ENCODE results near the gene ITGAD. TPM values are rescaled to one million over a fixed set of nuclear protein-coding genes. Genes with fewer than 3 reads are reported as not detected.
A peak's percentile ranks its signal among the peaks of the same experiment; 100 is the strongest.
"Not testable (repeated sequence)": the region's sequence is repeated elsewhere in the genome, so short reads cannot be mapped to it uniquely, and the experiment has no call there.

Gene ITGAD
- total RNA-seq, 1 experiment from 2014 or later: not detected

DNA sequence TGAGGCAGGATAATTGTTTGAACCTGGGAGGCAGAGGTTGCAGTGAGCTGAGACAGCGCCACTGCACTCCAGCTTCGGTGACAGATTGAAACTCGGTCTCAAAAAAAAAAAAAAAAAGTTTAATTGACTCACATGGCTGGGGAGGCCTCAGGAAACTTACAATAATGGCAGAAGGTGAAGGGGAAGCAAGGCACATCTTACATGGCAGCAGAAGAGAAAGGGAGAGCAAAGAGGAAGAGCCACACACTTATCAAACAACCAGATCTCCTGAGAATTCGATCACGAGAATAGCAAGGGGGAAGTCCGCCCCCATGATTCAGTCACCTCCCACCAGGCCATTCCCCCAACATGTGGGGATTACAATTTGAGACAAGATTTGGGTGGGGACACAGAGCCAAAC is 52.8 kb downstream of the ITGAD start:
- H3K4me1 ChIP-seq; DNase-seq; H3K4me3 ChIP-seq; H3K27ac ChIP-seq; H3K9me3 ChIP-seq (replicated peaks); H3K27me3 ChIP-seq; H3K36me3 ChIP-seq: not testable (repeated sequence)

DNA sequence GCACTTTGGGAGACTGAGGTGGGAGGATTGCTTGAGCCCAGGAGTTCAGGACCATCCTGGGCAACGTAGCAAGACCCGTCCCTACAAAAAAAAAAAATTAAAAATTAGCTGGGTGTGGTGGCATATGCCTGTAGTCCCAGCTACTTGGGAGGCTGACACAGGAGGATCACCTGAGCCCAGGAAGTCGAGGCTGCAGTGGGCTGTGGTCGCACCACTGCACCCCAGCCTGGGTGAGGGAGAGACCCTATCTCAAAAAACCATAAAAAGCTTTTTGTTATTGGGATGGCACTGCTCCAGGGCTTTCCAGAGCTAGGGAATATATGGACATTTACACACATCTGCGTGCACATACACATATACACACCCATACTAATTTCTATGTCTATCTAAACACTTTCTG is 58.1 kb downstream of the ITGAD start:
- Histone ChIP-seq H3K4me3 (no peak overlapping the region), H3K9me3 (replicated peaks) (no peaks in the 10 kb centered on the region), H3K36me3 (no peaks in the 10 kb centered on the region), H3K27ac (no peak overlapping the region), H3K4me1 (no peaks in the 10 kb centered on the region), H3K27me3 (no peaks in the 10 kb centered on the region)
- DNase-seq: no peak

DNA sequence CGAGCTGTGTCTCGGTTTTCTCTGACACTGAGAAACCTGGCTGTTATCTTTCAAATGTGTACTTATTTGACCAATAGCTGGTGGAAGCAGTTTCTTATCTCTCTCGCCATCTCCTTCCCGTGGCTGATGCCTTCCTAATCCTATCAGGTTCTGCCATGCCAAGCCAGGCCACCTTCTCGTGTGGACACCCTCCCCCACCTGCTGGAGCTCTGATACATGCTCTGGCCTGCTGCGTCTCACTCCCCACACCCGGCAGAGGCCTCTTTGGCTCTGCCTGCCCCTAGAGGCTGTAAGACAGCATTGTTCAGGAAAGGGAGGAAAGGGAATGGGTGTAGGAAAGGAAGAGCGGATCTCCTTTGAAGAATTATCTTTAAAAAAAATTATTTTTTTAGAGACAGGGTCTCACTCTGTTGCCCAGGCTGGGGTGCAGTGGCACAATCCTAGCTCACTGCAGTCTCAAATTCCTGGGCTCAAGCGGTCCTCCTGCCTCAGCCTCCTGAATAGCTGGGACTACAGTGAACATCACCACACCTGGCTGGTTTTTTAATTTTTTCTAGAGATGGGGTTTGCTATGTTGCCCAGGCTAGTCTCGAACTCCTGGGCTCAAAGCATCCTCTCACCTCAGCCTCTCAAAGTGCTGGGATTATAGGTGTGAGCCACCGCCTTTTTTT is 58.7 kb downstream of the ITGAD start:
- H3K36me3 ChIP-seq: no peaks in the 10 kb centered on the region
- no peaks in the 10 kb centered on the region for H3K4me1 ChIP-seq
- no peak overlapping the region for H3K4me3 ChIP-seq
- no peaks in the 10 kb centered on the region for H3K9me3 ChIP-seq (replicated peaks)
- no peaks in the 10 kb centered on the region for H3K27me3 ChIP-seq
- peak; percentile 47 to 61 for DNase-seq
- no peak overlapping the region for H3K27ac ChIP-seq

DNA sequence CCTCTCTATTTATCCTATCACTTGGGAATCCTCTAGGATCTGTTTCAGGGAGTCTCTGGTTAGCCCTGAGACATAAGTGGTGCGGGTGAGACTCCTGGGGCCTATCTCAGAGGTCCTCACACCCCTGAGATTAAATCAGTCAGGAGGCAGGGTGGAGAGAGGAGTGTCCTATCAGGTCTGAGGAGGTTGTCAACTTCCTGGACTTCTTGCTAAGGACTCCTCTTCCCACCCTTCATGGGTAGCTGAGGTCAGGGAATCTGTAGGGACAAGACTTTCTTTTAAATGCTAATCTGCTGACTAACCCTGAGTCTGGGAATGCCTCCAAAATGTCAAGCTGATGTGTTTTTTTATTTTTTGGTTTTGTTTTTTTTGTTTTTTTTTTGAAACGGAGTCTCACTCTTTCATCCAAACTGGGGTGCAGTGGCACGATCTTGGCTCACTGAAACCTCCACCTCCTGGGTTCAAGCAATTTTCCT is 59.5 kb downstream of the ITGAD start:
- Histone ChIP-seq H3K27ac (no peak overlapping the region), H3K9me3 (replicated peaks) (no peaks in the 10 kb centered on the region), H3K36me3 (no peaks in the 10 kb centered on the region), H3K4me3 (no peak overlapping the region), H3K27me3 (no peaks in the 10 kb centered on the region), H3K4me1 (no peaks in the 10 kb centered on the region)
- DNase-seq: no peak

DNA sequence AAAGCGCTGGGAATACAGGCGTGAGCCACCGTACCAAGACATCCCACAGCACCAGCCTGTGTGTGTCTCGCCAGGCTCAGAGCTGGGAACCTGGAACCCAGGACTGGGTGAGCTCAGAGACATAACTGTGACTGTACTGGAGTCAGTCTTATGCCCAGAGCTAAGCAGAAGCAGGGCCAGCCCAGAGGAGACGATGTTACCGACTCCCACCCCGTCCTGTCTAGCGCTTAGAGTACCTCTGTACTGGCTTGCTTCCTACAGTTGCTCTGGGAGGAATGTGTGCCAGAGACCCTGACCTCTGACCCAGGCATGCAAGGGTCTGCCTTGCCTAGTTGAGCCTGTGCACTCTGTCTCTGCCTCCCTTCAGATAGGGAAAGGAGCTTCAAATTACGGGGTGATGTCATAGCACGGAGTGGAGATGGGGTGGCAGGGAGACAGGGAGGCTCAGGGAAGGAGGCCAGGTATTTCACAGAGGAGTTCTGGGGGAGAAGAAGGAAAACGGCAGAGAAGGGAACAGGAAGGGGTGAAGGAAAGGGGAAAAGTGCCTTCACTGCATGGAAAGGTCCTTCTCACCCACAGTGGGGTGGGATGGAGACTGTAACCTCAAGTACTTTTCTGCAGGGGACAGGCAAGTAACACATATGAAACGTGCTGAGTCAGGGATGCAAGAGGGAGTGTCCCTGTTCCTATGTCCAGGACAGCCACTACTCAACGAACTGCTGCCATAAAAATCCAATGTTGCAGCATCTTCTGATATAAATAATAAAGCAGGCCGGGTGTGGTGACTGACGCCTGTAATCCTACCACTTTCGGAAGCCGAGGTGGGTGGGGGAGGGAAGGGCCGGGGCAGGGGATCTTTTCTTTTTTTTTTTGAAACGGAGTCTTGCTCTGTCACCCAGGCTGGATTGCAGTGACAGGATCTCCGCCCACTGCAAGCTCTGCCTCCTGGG is 60.4 kb downstream of the ITGAD start:
- Histone ChIP-seq H3K4me3 (no peak overlapping the region), H3K4me1 (no peaks in the 10 kb centered on the region), H3K9me3 (replicated peaks) (no peaks in the 10 kb centered on the region), H3K36me3 (no peaks in the 10 kb centered on the region), H3K27ac (no peak overlapping the region), H3K27me3 (no peaks in the 10 kb centered on the region)
- no peak for DNase-seq

DNA sequence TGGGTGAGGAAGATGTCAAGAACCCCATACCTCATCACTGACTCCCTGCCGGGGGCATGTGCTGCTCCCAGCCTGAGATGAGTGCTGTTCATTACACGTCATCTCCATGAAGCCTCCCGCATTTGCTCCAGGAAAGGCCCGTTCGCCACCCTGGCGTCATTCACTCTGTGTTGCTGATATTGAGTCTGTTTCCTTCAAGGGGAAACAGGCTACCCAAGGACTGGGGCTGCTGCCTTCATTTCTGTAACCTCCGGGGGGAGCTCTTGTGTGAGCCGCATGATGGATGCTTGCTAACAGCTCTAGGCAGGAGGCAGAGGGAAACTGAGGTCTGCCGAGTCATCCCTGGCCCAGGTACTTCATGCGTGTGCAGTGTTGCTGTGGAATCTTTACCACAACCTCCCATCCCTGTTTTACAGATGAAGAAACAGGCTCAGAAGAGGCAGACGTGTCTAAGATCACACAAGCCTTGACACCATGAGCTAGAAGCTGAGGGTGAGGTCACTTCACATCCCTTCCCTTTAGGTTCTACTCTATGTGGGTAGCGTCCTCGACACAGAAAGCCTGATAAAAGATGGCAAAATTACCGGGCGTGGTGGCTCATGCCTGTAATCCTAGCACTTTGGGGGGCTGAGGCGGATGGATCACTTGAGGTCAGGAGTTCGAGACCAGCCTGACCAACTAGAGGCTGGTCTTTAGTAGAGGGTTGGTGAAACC is 62.6 kb downstream of the ITGAD start:
- peak in 1 of 2 experiments; percentile 33 for DNase-seq
- no peak overlapping the region for H3K4me3 ChIP-seq
- no peak overlapping the region for H3K27ac ChIP-seq
- no peaks in the 10 kb centered on the region for H3K4me1 ChIP-seq
- no peaks in the 10 kb centered on the region for H3K36me3 ChIP-seq
- no peaks in the 10 kb centered on the region for H3K27me3 ChIP-seq
- no peaks in the 10 kb centered on the region for H3K9me3 ChIP-seq (replicated peaks)

DNA sequence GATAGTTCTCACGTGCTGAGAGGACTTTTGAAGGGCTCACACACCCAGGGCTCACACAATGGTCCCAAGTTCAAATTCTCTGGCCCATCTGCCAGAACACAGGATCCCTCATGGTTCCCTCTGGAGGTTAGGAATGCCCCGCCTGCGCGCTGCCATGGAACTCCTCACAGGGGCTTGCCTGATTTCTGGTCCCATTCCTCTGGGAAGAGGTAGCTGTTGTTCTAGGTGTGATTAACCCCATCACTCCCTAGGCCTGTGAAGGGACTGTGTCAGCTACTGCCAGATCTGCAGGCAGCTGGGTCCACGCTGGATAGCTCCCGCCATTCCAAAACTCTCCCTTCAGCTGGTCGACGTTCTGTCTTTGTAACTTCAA is 63.8 kb downstream of the ITGAD start:
- Histone ChIP-seq H3K36me3 (no peaks in the 10 kb centered on the region), H3K9me3 (replicated peaks) (no peaks in the 10 kb centered on the region), H3K27me3 (no peaks in the 10 kb centered on the region), H3K4me3 (no peak overlapping the region), H3K4me1 (no peaks in the 10 kb centered on the region), H3K27ac (no peak overlapping the region)
- DNase-seq: no peak

DNA sequence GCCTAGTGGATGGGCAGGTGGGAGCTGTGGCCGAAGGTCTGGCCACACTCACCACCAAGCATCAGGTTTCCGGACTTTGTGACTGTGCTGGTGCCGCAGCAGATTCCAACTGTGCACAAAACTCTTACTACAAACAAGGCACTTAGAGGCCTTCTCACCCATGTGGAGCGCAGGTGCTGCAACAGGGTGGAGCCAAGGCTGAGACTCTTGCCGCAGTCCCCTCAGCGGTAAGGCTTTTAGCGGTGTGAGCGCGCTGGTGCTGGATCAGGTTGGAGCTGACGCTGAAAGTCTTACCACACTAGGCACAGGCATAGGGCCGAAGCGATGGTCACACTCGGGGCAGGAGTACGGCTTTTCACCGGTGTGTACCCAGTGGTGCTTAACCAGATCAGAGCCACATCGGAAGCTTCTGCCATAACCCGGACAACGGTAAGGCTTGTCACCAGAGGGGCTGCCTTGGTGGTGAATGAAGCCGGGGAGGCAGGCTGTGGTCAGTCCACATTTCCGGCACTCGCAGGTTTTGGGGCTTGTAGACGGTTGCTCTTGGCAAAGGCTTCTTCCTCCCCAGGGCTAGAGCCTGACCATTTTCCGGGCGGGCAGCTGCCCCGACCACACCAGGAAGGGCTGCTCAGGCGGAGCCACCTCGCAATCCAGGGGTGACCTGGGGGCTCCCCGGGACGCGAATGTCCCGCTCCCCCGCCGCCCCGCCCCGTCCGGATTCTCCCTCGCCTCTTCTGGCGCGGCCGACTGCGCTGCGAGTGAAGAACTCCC is 65.1 kb downstream of the ITGAD start:
- no peaks in the 10 kb centered on the region for H3K9me3 ChIP-seq (replicated peaks)
- H3K27ac ChIP-seq: peak overlapping the region; percentile 100
- H3K4me1 ChIP-seq: no peaks in the 10 kb centered on the region
- H3K27me3 ChIP-seq: no peaks in the 10 kb centered on the region
- DNase-seq: peak; percentile 43 to 54
- H3K4me3 ChIP-seq: peak overlapping the region; percentile 94
- H3K36me3 ChIP-seq: no peaks in the 10 kb centered on the region

DNA sequence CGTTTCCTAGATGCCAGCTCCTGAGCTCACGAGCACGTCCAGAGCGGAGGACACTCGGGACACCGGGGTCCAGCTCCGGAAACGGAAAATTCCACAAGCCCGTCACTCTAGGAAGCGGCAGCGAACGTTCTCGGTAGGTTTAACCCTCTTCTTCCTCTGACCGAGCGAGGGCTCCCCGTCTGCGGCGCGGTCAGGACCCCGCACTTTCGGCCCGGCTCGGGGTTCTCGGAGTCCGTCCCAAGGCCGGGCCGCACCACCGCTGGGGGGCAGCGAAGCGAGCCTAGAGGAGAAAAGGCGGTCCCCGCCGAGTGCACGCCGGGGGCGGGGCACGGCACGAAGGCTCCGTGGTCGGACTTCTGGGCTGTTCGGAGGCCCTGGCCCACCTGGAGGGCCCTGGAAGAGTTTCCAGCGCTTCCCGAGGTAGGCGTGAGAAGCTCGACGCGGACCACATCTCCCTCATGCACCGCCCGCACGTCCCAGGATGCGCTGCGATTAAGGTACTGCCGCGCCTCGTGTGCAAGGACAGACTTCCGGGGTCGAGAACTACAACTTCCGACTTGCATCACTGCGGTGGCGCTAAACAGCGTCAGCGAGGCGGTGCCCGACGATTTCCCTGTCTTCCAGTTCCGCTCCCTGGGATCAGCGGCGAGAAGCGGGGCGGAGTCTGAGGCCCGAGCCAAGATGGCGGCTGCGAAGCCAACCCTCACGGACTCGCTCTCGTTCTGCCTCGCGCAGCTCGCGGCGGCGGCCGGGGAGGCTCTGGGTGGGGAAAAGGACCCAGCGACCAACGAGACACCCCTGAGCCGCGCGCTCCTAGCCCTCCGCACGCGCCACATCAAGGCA is 65.9 kb downstream of the ITGAD start, which contains the start of gene ARMC5:
TSS of gene ARMC5 (plus strand) at position 658 of the 843 bp plus-strand sequence. CDS start at position 682, 24 bp downstream.
- H3K27me3 ChIP-seq: no peaks in the 10 kb centered on the region
- H3K4me1 ChIP-seq: no peaks in the 10 kb centered on the region
- no peaks in the 10 kb centered on the region for H3K9me3 ChIP-seq (replicated peaks)
- H3K4me3 ChIP-seq: peak within 1 kb of the TSS; percentile 94
- no peaks in the 10 kb centered on the region; the same call in 1 of the 2 replicates for H3K36me3 ChIP-seq
- DNase-seq: peak; percentile 97 to 98
- peak within 1 kb of the TSS; percentile 100 for H3K27ac ChIP-seq

DNA sequence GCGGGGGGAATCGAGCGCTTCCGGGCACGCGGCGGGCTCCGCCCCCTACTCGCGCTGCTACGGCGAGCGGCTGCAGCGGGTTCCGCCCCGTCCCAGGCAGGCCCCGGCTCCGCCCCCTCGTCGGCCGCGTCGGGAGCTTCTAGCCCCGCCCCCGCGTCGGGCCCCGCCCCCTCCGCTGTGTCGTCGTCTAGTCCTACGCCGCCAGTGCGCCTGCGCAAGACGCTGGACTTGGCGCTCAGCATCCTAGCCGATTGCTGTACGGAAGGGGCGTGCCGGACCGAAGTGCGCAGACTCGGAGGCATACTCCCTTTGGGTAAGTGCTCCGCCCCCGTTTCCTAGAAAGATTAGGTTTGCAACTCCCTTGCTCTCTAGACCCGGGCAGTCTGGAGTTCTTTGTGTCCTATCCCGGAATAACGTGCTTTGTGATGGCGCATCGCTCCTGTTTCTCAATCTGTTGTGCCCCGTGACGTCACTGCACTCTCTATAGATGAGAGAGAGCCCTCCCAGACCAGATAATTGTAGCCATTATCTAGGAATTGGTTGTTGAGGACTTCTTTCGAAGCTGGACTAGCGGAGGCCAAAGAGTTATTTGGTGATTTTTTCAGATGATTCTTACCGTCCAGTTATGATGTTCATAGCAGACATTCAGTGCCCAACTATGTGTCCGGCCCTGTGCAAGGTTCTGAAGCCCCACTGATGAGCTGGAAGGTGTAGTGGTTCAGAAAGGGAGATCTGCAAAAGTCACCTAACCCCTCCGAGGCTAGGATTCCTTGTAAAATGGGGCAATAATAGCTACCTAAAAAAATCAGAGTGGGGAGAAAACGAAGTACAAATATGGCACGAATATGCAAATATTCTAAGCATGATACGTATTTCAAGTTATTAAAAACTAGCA is 66.8 kb downstream of the ITGAD start:
- Histone ChIP-seq H3K4me3 (peak overlapping the region; percentile 94), H3K27ac (peak overlapping the region; percentile 100), H3K27me3 (no peaks in the 10 kb centered on the region), H3K36me3 (no peaks in the 10 kb centered on the region; the same call in 1 of the 2 replicates), H3K9me3 (replicated peaks) (no peaks in the 10 kb centered on the region), H3K4me1 (no peaks in the 10 kb centered on the region)
- peak; percentile 99 to 100 for DNase-seq

DNA sequence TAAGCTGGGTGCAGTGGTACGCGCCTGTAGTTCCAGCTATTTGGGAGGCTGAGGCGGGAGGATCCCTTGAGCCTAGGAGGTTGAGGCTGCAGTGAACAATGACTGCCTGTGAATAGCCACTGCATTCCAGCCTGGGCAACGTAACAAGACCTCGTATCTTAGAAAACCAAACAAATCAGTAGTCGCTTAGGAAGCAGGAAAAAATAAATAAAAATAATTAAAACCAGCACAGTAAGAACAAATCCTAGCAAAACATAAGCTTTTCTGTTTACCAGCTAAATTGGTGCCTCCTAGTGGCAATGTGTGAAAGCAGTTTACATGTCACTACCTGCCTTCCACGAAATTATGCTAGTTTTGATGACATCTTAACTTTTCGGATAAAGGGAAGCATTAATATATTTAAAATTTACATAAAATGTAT is 67.5 kb downstream of the ITGAD start:
- H3K4me3 ChIP-seq: peak overlapping the region; percentile 94
- no peaks in the 10 kb centered on the region for H3K27me3 ChIP-seq
- H3K27ac ChIP-seq: peak overlapping the region; percentile 100; the same call in 1 of the 2 replicates
- DNase-seq: peak in 1 of 2 experiments; percentile 47
- H3K9me3 ChIP-seq (replicated peaks): no peaks in the 10 kb centered on the region
- no peaks in the 10 kb centered on the region for H3K4me1 ChIP-seq
- no peaks in the 10 kb centered on the region; the same call in 1 of the 2 replicates for H3K36me3 ChIP-seq

DNA sequence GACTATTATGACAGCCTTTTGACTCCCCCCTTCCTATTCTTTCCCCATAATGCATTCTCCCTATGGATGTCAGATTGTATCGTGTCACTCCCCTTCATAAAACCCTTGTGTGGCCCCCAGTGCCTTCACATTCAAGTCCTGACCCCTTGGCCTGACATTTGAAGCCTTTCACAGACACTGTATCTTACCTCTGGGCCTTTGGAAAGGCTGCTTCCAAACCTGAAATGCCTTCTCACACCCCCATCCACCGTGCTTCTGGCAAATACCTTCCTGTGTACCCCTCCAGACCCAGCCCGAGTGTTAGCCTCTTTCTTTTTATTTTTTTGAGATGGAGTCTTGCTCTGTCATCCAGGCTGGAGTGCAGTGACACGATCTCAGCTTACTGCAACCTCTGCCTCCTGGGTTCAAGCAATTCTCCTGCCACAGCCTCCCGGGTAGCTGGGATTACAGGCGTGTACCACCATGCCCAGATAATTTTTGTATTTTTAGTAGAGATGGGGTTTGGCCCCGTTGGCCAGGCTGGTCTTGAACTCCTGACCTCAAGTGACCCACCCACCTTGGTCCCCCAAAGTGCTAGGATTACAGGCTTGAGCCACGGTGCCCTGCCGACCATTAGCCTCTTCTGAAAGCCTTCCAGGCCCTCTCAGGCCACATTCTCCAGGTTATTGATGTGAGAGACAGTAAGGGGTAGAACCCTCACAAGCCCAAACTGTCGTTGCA is 68.2 kb downstream of the ITGAD start:
- H3K4me1 ChIP-seq: no peaks in the 10 kb centered on the region
- DNase-seq: no peak
- no peak overlapping the region for H3K27ac ChIP-seq

More for the DNA sequence above, 68.2 kb downstream of the ITGAD start:
- Histone ChIP-seq H3K27me3 (no peaks in the 10 kb centered on the region), H3K36me3 (no peaks in the 10 kb centered on the region; the same call in 1 of the 2 replicates), H3K9me3 (replicated peaks) (no peaks in the 10 kb centered on the region), H3K4me3 (no peak overlapping the region)

Data from SJCRH30 (cell line).